ENCODE measurements around the gene OR52R1.
"Not testable (repeated sequence)": the region's sequence is repeated elsewhere in the genome, so short reads cannot be mapped to it uniquely, and the experiment has no call there.

Gene OR52R1

DNA sequence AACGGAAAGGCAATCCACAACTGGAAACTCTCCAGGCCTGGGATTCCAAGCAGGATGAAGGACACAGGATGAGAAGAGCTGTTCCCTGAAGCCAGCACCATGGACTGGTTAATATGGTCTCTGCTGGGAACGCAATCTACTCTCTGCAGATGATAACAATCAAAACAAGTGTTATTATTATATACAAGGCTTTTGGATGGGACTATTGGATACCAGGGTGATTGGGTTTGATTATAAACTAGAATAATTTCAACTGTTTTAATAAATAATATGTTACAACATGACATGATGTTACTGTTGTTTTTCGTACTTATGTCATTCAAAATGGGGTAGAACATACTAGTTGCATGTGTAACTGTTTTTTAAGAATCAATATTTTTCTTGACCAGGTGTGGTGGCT, at the start of gene OR52R1:
Gene OR52R1, minus strand, starts transcription at position 101 of the 400 bp plus-strand sequence. Its CDS starts 0 bp downstream, at position 101.
- DNase-seq (ENCODE audit: low read depth, low spot score), result no peak

DNA sequence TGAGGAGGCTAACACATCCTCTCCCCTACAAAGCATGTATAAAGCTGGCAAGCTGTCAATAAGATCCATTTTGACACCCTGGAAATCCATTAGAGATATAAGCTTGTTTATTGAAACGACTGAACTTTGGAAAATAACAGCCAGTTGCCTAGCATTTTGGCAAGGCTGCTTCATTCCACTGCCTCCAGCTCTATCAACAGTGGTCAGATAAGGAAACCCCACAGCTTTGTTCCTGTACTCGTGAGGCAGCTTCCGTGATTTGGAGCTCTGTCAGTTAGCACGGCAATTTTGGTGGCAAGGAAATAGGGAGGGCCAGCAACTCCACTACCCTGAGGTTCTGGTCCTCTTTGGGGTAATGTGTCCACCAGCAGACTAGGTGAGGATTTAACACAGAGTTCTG, 46.9 kb upstream of the OR52R1 start:
- peak; percentile 82 for DNase-seq (ENCODE audit: low read depth, low spot score)

DNA sequence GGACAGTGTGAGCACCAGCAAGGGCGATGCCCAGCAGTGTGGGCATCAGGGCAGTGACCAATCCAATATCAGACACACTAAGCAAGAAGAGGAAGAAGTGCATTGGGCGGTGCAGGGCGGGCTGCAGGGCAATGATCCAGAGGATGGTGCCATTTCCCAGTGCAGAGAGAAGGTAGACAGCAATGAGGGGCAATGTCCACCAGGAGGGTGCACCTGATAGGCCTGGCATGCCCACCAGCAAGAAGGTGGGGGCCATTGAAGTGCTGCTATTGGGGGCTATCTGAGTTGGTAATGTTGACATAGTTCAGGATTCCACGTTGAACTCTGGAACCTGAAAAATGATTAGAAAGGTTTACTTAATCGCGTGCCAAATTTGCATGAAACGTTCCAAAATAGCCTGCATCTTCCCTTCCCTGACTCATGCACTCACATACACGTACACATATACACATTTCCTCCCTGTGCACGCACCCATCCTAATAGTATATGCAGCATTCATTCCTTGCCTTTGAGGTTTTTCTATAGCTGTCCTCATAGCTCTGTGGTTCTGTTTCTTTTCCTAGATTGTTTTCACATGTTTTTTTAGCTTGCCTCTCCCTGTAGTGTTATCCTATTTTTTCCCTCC, 44.8 kb upstream of the OR52R1 start, which contains the start of gene OR51S1:
Gene OR51S1, minus strand, starts transcription at position 301 of the 625 bp plus-strand sequence. Its CDS starts 0 bp downstream, at position 301.
- no peak for DNase-seq (ENCODE audit: low read depth, low spot score)

DNA sequence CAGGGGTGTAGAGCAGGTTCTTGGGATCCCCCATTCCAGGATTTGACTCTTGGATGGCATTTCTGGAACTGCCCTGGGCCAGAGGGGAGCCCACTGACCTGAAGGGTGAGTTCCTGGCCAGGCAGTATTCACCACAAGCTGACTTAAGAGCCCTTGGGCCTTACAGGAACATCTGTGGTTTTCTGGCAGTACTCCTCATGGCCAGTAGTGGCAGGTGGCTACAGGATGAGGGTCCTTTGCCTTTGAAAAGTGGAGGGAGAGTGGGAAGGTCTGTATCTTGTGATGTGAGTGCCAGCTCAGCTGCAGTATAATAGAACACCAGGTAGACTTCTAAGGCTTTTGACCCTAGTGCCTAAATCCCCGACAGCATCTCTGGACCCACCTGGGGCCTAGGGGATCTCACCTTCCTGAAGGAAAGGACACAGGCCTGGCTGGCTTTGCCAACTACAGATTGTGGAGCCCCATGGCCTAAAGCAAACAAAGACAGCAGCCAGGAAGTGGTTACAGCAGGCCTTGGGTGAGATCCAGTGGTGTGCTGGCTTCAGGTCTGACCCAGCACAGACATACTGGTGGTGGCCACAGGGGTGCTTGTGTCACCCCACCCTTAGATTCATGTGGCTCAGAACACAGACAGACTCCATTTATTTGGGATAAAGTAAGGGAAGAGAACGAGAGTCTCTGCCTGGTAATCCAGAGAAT, 35.8 kb upstream of the OR52R1 start:
- no peak for DNase-seq (ENCODE audit: low read depth, low spot score)

DNA sequence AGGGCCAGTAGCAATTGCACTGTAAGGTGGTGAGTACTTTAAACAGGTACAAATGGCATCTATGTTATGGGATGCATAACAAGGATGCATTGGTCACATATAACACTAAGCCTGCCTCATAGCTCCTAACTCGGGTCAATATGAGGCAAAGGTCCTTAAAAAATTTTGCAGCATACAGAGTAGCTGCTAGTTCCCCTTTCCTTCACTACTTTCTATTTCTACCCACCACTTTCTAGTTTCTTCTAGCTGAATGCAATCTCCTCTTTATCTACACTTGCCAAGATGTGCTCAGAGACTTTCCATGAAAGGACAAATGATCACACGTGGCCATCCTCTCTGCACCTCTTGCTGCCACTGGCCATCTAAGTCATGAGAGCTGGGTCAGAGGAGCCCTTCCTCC, 26.7 kb upstream of the OR52R1 start:
- no peak for DNase-seq (ENCODE audit: low read depth, low spot score)

DNA sequence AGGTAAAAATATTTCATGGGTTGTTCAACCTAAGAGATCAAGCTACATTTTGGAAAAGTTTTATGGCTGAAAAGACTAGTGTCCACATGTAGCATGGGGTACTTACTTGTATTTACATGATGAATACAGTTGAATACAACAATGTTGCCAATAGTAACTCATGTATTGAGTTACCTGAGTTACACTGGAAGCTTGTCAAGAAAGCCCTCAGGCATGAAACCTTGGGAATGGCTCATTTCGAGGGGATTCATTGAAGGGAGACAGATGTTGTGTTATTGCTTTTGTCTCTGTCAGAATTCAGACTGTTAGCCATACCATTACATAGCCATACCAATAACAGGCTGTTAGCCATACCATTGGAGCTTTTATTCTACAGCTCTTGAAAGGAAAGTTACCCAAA, 26.2 kb upstream of the OR52R1 start:
- DNase-seq (ENCODE audit: low read depth, low spot score), result no peak

DNA sequence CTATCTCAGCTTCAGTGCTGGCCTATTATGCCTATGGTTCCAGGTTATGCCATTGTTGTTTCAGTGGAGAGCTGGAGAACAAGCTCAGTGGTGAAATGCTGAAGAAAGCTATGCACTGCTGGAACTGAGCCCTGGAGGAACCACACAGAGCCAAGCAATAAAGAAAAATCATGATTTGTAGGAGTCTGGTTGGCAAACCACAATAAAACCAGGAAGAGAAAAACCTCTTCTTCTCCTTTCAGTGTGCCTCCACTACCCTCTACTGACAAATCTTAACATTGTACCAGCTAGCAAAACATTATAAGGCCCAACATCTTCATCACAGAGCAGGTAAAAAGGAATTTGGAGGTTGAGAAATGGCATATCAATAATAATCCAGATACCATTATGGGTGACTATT, 22.2 kb upstream of the OR52R1 start:
- peak; percentile 23 for DNase-seq (ENCODE audit: low read depth, low spot score)

DNA sequence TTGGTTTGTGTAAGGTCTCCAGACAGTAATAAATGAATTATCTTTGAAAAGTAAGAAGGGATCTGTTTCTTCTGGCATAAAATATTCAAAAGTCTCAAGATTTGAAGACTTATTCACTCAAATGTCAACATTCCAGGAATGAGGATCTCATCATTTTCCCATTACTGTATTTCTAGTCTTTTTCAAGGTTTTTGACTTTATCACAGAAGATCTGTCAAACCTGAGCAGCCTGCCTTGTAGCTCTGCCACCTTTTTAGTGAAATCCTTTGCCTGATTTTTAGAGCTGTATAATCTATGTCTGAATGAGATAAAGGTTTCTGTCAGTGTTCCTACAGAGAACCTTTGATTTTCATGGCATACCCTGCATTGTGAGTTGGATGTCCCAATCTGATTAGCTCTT, 21.0 kb upstream of the OR52R1 start:
- no peak for DNase-seq (ENCODE audit: low read depth, low spot score)

DNA sequence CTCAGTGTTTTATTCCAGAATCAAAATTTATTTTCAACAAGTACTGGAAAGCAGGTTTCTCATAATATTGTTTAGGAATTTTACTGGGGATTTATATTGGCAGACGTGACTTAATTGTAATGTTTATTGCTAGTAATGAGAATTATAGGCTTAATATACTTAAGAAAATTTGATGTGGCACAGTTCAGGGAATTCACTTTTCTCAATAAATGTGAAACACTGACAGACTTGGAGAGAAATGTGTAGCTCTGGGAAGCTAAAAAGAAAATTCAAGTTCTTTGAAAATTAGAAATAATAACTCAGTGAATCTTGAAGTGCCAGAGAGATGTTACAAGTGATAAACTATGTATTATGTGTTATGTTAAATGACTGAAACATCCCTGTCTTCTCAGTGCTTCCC, 16.8 kb upstream of the OR52R1 start, which contains the start of gene OR51F2:
Gene OR51F2, plus strand, starts transcription at position 301 of the 400 bp plus-strand sequence. CDS start 101 bp downstream, outside the sequence.
- no peak for DNase-seq (ENCODE audit: low read depth, low spot score)

DNA sequence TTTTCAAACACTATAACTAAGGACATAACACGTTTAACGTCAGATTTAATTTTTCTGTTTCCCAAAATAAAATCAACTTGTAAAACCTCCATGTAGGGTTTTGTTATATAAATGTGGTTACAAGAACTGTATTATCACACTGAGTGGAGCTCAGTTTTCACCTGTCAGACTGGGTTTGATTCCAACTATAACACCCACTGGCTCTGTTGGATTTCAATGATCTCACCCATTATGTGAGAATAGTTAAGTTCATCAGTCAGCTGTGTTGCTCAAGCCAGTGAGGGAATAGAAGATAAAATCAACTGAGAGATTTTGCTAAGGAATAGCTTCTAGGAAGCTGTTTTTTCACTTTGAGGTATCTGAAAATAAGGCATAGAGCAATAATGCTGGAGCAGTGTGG, 5.1 kb upstream of the OR52R1 start:
- DNase-seq (ENCODE audit: low read depth, low spot score), result no peak

DNA sequence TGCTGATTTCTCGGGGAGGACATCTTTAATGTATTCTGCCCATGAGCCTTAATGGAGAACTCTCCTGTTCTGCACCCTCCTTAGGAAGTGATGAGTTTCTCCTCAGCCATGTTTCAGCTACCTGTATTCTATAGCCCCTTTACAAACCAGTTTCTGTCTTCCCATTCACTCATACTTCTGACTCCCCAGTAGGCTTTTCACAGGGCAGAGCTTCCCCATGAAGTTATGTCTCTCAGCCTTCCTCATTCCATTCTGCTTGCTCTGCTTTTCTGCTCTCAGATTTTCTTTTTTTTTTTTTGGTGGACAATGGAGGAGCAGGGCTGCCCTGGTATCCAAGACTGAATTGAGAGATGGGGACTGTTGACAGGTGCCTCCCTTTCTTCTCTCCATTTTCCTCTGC, 4.3 kb upstream of the OR52R1 start:
- DNase-seq (ENCODE audit: low read depth, low spot score), result no peak

DNA sequence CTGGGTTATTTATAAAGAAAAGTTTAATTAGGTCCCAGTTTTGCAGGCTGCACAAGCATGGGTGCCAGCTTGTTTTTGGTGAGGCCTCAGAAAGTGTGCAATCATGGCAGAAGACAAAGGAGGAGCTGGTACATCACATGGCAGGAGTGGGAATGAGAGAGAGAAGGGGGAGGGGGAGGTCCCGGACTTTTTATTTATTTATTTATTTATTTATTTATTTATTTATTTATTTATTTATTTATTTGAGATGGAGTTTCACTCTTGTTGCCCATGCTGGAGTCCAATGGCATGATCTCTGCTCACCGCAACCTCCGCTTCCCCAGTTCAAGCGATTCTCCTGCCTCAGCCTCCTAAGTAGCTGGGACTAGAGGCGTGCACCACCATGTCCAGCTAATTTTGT, 2.9 kb downstream of the OR52R1 start:
- DNase-seq (ENCODE audit: low read depth, low spot score), result not testable (repeated sequence)

DNA sequence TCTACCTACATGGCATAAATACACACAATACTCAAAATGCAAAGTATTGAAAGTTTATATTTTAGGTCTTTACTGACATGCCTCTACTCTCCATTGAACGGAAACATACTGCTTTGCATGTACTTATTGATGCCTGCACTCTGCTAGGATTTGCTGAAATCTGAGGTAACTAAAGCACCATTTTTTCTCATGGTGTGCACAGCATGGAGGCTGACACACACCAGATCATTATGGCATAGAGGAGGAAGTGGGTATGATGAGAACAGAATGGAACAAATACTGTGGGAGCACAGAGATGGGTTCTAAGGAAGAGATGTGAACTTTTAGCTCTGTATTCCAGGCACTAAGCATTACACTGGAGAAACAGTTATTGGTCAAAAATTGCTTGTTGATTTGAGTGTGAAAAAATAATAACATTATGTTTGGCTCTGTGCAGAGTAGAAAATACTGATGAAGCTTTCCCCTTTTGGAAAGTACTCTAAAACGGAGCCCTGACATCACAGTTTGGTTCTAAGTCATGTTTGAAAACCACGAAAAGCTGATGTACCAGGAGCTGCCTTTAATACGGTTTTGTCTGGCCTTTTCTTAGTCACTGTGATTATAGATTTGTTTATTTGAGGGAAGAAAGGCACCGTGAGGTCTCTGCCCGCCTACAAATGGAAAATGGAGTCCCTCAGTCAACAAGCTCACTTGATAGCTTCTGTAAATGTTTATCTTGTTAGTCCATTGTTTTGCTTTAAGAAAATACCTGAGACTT, 5.6 kb downstream of the OR52R1 start:
- DNase-seq (ENCODE audit: low read depth, low spot score), result no peak

DNA sequence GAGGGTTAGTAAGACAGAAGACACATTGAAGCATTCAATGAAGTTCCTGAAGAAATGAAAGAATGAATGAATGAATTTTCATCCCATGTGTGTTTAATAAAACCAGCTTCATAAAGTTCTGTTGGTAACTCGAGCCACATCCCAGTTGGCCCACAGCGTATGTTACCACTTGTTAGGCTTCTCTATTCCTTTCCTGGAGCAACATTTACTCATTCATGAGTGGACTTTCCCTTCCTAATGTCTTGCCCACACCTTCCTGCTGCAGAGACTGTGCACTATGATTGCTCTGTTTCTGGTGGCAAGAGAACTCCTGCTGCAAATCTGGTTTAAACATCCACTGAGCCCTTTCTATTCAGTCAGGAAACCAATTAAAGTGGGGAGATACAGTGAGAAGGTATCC, 7.0 kb downstream of the OR52R1 start:
- DNase-seq (ENCODE audit: low read depth, low spot score), result no peak

DNA sequence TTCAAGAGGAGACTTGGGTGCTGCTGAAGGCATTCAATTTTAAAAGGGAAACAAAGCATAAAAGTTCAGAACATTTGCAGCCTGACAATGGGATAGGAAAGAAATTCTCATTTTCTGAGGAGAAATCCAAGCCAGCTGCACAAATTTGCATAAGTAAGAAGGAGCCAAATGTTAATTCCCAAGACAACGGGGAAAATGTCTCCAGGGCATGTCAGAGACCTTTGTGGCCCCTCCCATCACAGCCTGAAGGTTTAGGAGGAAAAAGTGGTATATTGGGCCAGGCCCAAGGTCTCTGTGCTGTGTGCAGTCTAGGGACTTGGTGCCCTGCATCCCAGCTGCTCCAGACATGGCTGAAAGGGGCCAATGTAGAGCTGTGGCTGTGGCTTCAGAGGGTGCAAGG, 21.7 kb downstream of the OR52R1 start:
- DNase-seq (ENCODE audit: low read depth, low spot score), result no peak

DNA sequence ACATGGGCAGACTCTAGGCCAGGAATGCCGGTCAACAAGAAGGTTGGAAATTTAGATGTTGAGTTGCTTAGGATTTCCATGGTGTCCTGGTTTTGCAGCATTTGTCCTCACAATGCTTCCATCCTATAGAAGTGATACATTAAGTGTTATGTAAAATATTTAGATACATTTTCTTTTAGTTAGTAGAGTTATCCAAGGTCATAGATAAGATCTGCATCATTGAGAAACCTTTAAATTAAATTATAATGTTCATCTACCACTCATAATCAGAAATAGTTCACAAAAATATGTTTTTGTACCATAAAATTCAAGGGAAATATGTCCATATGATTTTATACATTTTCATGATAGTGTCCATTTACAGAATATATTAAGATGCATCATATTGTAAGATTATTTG, 34.3 kb downstream of the OR52R1 start, which contains the start of gene OR51F1:
Gene OR51F1, minus strand, starts transcription at position 101 of the 400 bp plus-strand sequence. Its CDS starts 0 bp downstream, at position 101.
- DNase-seq (ENCODE audit: low read depth, low spot score), result no peak

DNA sequence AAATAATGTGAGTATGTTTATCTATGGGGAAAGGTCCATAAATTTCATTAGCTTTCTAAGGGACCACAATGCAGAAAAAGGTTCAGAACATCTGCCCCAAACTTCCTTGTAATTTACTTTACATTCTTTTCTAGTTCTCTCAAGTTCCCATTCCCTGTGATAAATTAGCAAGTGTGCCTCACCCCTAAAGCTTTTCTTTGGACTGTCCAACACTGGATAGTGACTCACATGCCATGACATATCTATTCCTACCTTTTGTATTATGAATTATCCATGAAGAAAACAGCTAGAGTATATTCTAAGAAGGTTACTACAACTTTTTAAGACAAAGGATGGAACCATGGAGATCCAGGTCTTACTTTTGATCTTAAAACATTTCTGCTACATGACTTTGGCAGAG, 36.1 kb downstream of the OR52R1 start:
- no peak for DNase-seq (ENCODE audit: low read depth, low spot score)

DNA sequence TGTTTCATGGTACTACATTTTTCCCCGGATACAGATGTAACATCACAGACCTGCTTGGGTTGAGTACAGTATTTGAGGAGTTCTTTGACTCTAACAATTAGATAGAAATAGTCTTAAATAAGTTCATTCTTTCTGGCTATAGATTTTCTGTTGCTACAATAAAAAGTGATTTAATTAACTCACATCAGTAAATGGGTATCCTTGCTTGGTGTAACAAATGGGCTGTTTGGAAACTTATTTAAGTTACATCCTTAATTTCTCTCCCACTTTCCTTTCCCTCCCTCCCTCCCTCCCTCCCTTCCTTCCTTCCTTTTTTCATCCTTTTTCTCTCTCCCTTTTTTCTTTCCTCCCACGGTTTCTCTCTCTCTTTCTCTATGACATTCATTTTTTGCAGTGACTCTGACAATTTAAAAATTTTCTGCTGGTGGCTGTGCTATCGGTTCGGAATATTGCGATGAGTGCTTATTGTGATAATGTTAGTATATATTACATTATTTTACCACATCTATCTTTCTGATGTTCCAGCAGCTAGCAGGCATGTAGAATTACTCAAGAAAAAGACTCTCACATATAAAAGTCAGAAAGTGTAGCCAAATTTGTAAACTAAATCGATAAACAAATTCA, 37.6 kb downstream of the OR52R1 start:
- DNase-seq (ENCODE audit: low read depth, low spot score), result no peak

DNA sequence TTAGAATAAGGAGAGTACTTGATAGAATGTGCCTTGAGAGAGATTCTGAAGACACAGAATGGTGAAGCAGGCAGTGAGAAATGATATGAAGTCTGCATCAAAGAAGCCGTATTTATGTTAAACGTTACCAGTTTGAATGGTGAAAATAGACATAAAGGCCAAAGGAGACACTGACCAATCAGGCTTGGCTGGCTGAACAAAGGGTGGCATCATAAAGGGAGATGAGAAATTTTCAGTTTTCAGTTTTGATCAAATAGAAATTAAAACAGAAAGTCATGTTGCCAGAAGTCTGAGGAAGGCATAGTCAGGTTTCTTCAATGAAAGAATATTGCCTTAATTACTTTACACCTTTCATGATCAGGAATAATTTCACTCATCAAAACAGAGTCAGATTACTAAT, 41.1 kb downstream of the OR52R1 start:
- no peak for DNase-seq (ENCODE audit: low read depth, low spot score)

Measured in astrocyte of the hippocampus (primary cell).